ENCODE results near the gene CUBN.
A peak's percentile ranks its signal among the peaks of the same experiment; 100 is the strongest.

The CUBN gene

DNA sequence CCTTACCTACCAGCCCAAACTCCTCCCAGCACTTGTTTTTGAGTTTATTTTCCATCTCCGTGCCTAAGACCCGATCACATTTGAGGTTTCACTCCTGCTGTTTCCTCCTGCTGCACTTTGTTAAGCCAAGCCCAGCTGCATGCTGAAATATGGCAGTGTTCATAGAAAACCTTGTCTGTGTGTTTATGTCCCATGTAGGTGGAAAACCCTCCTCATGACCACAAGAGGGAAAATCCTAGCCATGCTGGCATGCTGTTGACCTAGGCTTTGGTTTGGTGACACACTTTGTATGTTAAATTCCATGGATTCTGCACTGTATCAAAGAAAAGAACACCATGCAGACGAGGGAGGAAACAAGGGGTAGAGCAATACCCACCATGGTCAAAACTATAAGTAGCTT lies 154.4 kb downstream of the CUBN start:
- DNase-seq = no peak

DNA sequence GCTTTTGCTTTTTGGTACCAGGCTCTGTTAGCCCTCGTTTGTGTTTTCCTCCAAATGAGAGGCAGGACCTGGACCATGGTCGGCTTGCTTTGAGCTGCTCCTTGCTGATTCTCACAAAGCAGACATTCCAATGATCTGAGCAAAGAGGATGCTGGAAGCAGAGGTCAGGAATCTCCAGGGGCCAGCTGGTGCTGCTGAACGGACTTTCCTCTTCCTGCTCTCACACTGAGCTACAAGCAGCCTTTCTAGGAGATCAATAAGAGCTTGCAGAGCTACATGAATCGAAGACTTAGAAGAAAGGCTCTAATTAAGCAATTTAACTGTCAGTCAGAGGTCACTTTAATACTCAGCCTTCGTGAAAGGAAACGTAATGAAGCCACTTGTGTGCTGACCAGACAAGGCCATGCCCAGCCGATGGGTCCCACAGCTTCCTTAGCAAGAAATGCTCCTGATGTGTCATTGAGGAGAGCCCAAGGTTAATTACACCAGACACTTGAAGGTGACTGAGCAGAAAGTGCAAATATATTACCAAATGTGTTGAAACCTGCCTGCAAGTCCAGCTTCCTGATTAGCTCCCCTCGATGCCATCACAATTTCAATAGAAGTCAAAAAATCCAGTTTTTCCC lies 161.1 kb downstream of the CUBN start:
- peak; percentile 44 for DNase-seq

DNA sequence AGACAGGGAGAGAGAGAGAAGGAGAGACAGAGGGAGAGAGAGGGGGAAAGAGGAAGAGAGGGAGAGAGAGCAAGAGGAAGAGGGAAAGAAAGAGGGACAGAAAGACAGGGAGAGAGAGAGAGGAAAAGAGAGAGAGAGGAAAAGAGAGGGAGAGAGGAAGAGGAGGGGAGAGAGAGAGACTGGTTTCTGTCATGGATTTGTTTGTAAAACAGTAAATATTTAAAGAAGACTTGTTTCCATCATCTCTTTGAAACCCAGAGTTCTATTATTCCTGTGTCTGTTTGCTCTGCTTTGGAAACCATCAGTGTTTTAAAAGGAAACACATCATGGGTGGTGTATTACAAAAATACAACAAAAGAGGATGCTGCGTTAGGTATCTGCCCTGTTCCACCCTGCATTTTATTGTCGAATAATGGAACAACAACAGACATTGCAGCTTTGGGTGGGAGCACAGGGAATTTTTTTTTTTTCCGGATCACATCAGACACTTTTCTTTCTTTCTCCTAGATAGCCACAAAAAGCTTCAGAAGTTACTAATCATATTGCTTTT lies 161.7 kb downstream of the CUBN start:
- no peak for DNase-seq

DNA sequence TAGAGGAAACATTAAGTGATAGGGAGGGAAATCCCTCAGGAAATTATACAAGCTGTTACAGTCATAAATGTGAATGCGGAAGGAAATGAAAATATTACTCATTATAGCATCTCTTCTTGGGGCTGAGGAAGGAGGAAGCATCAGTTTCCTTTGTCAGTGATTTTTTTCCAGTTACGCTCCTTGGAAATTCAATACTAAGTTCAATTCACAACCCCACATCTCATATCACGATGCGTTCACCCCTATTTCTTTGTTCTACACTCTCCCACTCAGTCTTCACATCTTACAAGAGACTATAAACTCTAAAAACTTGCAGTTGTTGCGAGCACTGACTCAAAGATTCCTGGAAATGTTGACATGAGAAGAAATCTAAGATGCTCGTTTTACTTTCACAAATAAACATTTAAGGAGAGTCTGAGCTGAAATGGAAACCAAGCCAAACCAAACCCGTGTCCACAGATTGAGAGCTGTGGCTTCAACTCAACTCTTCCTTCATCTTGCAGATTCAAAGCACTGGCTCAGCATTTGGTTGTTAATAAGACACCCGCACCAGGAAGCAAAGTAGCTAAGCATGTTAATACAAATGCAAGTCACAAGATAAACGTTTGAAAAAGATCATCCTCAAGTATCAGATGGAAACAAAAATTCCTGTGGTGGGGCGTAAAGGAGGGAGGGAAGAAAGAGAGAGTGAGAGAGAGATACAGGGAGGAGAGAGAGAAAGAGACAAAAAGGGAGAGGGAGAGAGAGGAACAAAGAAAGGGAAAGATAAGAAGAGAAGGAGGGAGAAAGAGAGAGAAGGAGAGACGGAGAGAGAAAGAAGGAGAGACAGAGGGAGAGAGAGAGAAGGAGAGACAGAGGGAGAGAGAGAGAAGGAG lies 162.4 kb downstream of the CUBN start:
- peak; percentile 81 for DNase-seq

DNA sequence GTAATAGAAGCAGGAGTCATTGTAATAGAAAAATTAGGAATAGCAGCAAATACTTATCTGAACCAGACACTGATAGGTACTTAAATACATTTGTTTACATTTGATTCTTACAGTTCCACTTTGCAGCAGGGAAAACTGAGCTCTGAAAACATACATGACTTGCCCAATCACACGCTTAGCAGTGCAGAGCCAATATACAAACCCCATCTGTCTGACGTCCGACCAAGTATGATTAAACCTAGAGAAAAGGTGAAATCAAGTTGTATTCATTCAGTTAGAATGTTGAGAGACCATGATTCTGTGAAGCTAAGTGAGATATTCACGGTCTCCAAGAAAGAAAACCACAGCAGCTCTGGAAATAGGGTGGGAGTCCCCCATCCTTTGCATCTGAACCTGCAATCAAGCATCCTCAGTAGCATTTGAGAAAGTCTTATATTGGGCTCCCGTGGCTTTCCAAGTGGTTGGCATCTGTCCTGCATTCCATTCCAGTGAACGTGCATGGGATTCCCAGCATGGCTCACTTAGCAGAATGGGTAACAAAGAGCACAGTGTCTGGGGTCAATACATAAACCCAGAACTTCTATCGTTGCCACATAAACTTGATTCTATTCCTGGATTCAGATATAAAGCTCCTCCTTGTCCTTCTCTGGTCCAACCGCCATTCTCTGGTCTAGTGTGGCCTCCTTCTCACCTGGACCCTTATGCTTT lies 163.7 kb downstream of the CUBN start:
- no peak for DNase-seq

DNA sequence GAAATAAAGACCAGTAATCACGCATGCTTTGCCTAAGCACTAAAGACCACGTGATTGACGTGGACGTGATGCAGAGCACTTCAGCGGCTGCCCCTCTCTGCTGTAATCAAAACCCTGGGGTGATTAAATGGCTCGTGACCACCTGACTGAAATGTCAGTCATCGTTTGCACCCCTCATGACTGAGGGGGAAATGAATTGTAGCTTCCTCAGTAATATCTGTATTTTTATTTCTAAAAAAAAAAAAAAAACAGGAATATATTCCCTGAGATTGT lies 164.3 kb downstream of the CUBN start:
- no peak for DNase-seq

DNA sequence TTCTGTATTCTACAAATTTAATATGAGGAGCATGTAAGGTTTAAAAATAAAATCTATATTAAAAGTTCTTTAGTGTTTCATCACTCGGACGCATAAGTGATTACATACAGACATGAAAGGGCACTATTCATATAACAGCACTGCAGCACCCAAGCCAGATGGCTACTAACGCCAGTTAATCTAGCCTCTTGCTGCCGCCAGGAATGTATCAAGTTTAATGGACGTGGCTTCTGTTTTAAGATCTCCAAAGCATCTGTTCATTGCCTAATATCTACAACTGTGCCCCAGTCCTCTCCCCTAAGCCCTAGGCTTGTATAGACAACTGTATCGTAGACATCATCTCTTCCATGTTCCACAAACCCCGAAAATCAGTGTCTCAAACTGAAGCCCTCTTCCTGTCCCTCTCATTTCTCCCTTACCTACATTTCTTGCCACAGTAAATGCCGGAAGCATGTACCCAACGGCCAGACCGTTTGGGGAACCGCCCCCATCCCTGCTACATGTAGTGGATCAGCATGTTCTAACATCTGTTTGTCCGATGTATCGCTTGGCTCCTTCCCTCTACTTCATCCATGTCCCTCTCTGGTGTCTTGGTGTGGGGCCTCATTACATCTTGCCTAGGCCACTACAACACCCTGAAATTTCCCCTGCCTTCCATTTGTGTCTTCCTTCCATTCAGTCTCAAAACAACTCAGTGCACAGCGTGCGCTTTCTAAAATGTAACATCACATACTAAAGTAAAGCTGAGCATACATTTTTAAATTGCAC lies 164.9 kb downstream of the CUBN start:
- DNase-seq = no peak

DNA sequence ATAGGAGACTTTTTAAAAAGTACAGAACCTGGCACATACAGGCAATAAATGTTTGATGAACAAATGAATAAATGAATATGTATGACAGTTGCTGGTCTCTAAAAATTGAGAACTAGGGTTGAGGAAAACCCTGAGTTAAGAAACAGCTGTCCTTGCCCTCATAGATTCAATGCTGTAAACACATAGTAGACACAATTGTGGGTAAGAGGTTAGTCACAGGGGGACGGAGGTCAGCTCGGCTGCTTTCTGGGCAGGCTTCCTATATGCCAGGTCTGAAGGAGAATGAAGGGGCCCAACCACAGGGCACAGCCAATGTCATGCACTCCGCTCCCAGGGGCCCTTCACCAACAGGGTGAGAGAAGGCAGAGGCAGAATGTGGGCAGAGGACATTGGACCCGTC lies 169.1 kb downstream of the CUBN start:
- peak; percentile 38 for DNase-seq

DNA sequence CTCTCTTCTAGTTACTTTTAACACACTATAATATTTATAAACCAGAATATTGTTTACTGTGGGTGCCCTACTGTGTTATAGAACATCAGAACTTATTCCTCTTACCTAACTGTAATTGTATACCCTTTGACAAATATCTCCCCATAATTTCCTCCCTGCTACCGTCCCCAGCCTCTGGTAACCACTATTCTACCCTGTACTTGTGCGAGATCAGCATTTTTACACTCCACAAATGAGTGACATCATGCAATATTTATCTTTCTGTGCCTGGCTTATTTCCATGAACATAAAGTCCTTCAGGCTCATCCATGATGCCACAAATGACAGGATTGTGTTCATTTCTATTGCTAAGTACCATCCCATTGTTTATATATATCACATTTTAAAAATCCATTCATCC lies 172.6 kb downstream of the CUBN start:
- no peak for DNase-seq

DNA sequence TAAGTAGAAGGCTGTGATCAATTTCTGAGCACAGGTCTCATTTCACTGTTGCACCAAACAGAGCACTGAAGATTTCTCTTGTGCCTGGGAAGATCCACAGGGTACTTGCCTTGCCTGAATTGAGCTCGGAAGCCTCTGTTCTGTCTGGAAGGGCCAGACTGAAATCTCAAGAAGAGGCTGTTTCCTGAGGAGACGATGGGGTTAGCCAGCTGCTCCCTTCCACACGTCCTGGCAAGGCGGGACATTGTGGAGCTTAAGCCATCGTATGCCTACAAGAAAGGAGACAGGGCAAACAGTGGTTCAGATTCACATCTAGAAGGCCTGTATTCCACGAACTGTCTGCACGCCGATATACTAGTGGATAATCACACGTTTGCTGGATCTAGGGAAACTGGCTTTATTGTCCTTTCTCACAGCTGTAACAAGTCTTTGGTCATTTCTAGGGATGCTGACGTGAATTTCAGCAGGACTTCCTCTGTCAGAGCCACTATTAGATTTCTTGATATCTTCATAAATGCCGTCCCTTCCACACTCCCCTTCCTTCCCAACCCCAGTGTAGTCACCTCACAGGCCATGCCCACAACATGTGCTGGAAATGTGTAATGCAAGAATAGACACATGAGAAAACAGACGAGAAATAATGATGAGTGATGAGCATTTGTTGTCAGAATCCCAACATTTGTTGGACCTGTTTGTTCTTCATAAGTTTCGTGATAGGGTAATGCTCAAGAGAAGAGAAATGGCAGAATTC lies 175.2 kb downstream of the CUBN start:
- no peak for DNase-seq

DNA sequence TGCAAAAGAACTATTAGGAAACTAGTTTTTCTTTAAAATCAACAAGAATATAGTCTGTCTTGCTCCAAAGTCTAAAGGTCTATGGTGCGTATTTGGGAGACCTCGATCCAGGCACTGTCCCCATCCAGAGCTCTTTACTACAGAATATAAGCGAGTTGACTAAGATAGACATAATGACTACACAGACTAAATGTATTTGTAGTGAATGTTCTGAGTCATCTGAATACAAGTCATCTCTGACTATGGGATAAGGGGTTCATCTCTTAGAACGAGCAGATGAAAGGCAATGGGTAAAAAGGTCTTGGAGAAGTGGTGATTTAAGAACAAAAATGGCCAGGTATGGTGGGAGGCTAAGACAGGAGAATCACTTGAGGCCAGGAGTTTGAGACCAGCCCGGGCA lies 176.3 kb downstream of the CUBN start:
- no peak for DNase-seq

DNA sequence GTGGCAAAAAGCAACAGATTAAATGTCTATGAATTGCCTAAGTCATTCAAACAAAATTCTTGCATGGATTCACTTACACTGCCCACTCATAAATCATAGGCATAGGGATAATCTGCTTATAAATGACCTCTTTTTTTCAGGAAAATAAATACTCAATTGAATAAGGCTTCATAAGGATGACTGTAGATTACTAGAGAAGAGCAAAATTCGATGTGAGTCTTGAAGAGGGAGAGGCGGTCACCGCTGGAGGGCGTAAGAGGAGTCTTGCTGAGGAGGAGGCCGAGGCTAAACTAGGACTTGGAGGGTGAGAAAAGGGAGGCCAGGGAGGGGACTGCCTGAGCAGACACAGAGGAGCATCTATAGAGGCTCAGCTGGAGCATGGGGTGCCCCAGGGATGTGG lies 177.0 kb downstream of the CUBN start:
- no peak for DNase-seq

DNA sequence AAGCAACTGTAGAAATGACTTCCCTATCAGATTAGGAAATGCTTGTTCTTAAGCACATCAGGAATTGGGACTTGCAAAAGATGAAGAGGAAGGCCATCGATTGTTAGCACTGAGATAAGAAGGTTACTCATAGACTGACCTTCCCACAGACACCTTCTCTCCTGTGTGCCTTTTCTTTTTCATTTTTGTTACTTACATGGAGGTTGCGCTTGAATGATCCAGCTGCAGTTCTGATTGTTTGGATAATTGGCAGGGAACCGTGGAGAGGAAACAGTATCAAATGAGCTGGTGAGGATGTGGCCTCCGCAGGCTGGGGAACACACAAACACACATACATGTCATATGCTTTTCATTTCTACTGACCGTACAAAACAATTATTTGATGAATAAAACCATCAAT lies 177.5 kb downstream of the CUBN start:
- DNase-seq = peak; percentile 10

DNA sequence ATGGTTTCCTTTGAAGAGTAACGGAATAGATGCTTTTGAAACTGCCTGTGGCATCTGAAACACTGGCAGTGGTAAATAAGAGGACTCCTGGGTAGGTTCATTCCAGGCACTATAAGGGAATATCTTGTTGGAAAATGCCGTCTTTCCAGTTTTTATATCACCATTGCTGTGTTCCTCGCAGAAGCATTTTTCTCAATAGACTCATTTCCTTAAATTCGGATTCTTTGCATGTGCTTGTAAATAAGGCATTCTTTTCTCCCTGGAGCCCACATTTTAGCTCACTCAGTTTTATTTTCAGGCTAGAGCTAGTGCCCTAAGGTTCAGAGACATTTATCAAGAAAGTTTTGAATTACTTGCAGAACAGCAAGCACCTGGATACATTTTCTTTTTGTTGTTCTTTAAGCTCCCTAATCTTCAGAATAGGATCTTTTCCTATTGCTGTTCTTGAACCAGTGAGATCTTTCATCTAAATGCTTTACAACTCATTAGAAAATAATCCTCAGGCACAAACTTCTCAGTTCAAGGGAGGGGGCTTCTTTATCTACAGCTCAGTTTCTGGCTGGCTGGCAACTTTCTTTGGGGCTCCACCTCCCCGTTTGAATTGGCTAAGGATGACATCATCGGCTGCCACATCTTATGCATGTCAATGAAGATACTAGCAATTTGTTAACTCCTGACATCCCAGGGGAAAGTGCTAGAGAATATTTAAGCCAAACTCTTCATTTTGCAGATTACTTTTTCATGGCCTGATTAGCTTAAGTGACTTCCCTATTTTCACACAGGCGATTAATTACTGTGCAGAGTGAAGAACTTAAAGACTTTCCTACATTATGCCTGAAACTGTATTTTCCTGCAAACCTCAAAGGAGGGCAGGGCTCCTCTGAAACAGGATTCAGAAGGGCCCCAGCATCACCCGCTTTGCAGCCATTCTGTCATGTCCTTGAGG lies 178.7 kb downstream of the CUBN start:
- DNase-seq = peak; percentile 16

DNA sequence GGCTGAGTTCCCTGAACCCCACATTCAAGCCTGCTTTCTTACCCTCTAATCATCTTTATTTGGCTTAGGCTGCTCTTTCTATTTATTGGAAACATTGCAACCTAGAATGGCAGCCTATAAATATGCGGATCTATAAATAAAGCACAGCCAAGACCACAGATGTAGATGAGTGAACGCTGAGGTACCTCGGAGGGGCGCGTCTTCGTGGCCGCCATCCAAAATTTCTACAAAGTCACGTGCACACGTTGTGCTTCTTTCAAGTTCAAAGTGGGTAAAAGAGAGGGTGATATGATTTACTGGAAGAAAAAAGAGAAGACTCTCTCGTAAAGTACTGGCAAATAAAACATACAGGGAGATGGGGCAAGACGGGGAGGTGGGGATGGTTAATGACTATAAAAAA lies 179.8 kb downstream of the CUBN start:
- DNase-seq = no peak

DNA sequence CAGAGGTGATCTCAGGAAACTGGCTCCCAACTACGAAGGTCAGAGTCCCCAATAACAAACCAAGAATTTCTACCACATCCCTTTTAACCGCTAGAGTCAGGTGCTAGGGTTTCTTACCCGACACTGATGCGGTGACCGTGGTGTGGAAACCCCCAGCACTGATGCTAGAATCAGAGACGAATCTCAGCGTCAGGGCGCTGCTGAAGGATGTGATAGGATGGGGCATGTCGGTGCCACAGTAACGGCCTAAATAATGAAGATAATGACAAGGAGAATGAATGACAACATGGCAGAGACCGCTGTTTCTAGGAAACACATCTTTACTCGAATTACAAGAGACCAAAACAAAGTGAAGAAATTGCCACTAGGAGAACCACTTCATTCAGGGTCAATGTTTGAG lies 181.2 kb downstream of the CUBN start:
- DNase-seq = no peak

DNA sequence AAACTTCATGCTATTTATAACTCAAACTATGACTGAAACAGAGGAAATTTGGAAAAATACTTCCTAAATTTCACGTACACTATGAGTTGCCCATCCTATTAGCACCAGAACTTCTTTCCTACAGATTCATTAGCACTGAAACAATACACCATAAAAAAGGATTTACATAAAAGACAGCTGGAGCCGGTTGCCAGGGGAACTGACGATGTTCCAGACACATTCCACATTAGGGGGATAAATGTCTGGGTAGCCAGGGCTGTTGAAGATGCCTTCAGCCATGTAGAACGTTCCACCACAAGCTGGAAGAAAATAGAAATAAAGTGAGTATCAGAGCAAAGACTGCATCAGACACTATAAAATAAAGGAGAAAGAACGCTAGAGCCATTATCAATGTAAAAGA lies 182.5 kb downstream of the CUBN start:
- no peak for DNase-seq

DNA sequence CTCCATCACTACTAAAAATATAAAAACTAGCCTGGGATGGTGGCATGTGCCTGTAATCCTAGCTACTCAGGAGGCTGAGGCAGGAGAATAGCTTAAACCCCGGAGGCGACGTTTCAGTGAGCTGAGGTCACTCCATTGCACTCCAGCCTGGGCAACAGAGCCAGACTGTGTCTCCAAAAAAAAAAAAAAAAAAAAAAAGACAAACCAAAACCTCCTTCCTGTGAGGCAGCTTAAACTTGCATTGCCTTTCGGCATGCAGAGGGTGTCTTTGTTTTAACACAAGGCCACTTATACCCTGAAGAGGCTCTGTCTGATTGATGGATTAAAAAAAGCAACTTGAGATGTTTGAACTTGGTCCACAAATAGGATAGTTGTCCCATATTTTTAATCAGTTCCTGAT lies 184.0 kb downstream of the CUBN start:
- DNase-seq = no peak

DNA sequence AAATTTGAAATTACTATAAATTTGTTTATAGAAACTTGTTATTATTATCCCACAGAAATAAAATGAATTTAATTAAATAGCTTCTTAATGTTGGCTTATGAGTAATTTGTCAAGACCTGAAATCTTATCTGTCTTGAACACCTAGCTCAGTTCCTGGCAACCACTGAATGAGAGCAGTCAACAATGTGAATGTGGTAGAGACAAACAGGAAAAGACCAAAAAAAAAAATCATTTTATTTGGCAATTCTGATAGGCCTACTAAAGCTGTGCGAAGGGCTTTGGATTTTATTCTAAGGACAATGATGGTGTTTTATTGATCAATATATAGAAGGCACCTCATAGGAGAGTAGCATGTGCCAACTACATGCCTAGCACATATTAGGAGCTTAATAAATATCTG lies 184.6 kb downstream of the CUBN start:
- no peak for DNase-seq

DNA sequence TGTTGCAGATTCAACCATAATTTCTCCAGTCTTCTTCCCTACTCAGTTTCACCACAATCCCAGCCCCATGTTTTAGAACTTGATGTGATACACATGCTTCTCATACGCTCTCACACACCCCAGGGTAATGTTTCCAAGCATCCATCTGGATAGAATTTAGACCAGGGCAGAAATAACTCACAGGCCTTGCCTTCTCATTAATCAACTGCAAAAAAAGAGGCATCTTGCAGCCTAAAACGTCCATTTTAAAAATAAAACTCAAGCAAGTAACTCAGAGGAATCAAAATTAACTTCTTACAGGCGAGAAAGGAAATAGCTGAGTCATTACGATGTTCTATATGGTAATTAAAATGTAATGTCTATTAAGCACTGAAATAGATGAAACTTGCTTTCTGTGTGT lies 185.2 kb downstream of the CUBN start:
- no peak for DNase-seq

Data from inflammatory macrophage treated with lipopolysaccharide for 4 hours (primary cell).